ENCODE results near the gene FGF9.

Gene FGF9

DNA sequence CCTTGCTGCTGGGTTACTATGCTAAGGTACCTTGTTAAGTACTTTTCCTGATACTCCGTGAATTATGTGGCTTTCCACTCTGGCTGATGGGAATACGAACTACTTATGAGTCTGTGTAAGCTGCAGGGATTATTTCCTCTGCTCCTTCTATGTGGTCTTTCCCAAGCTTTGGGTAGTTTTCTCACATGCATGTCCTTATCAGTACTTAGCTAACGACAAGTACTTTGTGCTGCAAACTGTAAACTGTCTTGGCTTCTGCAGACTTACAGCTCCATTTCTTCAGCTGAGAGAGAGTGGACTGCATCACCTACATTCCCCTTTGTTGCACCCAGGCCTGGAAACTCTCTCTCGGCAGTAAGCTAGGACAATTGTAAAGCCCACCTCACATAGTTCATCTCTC is 76.6 kb downstream of the FGF9 start:
- TF ChIP-seq CTCF (IDR thresholded peaks at IDR 0.05; ENCODE audit: insufficient read depth, low read length): no peak
- no peak for TF ChIP-seq GABPA (IDR thresholded peaks at IDR 0.05; ENCODE audit: low read depth)
- no peak for TF ChIP-seq SPI1 (IDR thresholded peaks at IDR 0.05; ENCODE audit: borderline replicate concordance, low read depth)
- no peak for TF ChIP-seq REST (IDR thresholded peaks at IDR 0.05; ENCODE audit: insufficient replicate concordance, low read depth)
- TF ChIP-seq POLR2AphosphoS5 (IDR thresholded peaks at IDR 0.05; ENCODE audit: low read depth): no peak
- DNase-seq (ENCODE audit: low read depth in 1 of 2, low spot score in 1 of 2): no peak
- Histone ChIP-seq H3K4me3 (replicated peaks; ENCODE audit: insufficient read depth, low read length) (no peak overlapping the region), H3K27me3 (ENCODE audit: insufficient read depth, poor library complexity, severe bottlenecking) (peaks cover under 1% of the 10 kb centered on the region), H3K27ac (replicated peaks) (no peak overlapping the region)

GRCh38 chr13:21748166-21748565 is 77.3 kb downstream of the FGF9 start:
- DNase-seq (ENCODE audit: low read depth in 1 of 2, low spot score in 1 of 2): no peak
- no peak for TF ChIP-seq CTCF (IDR thresholded peaks at IDR 0.05; ENCODE audit: insufficient read depth, low read length)
- TF ChIP-seq POLR2AphosphoS5 (IDR thresholded peaks at IDR 0.05; ENCODE audit: low read depth): no peak
- no peak for TF ChIP-seq SPI1 (IDR thresholded peaks at IDR 0.05; ENCODE audit: borderline replicate concordance, low read depth)
- no peak for TF ChIP-seq GABPA (IDR thresholded peaks at IDR 0.05; ENCODE audit: low read depth)
- TF ChIP-seq REST (IDR thresholded peaks at IDR 0.05; ENCODE audit: insufficient replicate concordance, low read depth): no peak
- H3K27me3 ChIP-seq (ENCODE audit: insufficient read depth, poor library complexity, severe bottlenecking): no peaks in the 10 kb centered on the region
- no peak overlapping the region for H3K4me3 ChIP-seq (replicated peaks; ENCODE audit: insufficient read depth, low read length)
- no peak overlapping the region for H3K27ac ChIP-seq (replicated peaks)

DNA sequence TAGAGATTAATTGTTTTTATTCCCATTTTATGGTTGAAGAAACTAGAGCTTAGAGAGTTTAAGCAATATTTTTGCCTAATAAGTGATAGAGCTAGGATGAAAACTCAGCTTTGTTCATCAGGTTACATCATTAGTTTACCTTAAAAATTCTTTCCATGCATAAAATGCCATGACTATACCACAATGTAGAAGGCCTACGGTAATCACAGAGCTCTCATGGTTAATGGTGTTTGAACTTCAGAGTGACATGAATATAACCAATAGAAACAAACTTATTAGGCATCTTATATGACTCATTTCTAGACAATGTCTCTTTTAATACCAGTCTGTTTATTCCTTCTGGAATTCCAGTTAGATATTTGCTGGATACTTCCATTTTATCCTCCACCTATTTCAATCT is 78.5 kb downstream of the FGF9 start:
- no peak for DNase-seq (ENCODE audit: low read depth in 1 of 2, low spot score in 1 of 2)
- TF ChIP-seq GABPA (IDR thresholded peaks at IDR 0.05; ENCODE audit: low read depth) (no peak), REST (IDR thresholded peaks at IDR 0.05; ENCODE audit: insufficient replicate concordance, low read depth) (no peak), SPI1 (IDR thresholded peaks at IDR 0.05; ENCODE audit: borderline replicate concordance, low read depth) (no peak), POLR2AphosphoS5 (IDR thresholded peaks at IDR 0.05; ENCODE audit: low read depth) (no peak), CTCF (IDR thresholded peaks at IDR 0.05; ENCODE audit: insufficient read depth, low read length) (no peak)
- no peak overlapping the region for H3K27ac ChIP-seq (replicated peaks)
- no peaks in the 10 kb centered on the region for H3K27me3 ChIP-seq (ENCODE audit: insufficient read depth, poor library complexity, severe bottlenecking)
- H3K4me3 ChIP-seq (replicated peaks; ENCODE audit: insufficient read depth, low read length): no peak overlapping the region

All from HL-60 (cell line).